ENCODE measurements around the gene COL4A2.

- TF ChIP-seq, protein P1, sequence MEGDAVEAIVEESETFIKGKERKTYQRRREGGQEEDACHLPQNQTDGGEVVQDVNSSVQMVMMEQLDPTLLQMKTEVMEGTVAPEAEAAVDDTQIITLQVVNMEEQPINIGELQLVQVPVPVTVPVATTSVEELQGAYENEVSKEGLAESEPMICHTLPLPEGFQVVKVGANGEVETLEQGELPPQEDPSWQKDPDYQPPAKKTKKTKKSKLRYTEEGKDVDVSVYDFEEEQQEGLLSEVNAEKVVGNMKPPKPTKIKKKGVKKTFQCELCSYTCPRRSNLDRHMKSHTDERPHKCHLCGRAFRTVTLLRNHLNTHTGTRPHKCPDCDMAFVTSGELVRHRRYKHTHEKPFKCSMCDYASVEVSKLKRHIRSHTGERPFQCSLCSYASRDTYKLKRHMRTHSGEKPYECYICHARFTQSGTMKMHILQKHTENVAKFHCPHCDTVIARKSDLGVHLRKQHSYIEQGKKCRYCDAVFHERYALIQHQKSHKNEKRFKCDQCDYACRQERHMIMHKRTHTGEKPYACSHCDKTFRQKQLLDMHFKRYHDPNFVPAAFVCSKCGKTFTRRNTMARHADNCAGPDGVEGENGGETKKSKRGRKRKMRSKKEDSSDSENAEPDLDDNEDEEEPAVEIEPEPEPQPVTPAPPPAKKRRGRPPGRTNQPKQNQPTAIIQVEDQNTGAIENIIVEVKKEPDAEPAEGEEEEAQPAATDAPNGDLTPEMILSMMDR (tag by site-specific recombination; IDR thresholded peaks at IDR 0.05) = no peak
- TF ChIP-seq ZNF501 (tag by site-specific recombination; IDR thresholded peaks at IDR 0.05) (no peak), FEZF1 (tag by site-specific recombination; IDR thresholded peaks at IDR 0.05) (no peak), ZBTB17 (tag by site-specific recombination; IDR thresholded peaks at IDR 0.05) (no peak), ZNF48 (tag by site-specific recombination; IDR thresholded peaks at IDR 0.05) (no peak), ZNF626 (tag by site-specific recombination; IDR thresholded peaks at IDR 0.05) (no peak), ZBTB21 (tag by site-specific recombination; IDR thresholded peaks at IDR 0.05) (no peak), TCF7L2 (IDR thresholded peaks at IDR 0.05; ENCODE audit: borderline replicate concordance, low read depth, low read length) (no peak), ZNF660 (tag by site-specific recombination; IDR thresholded peaks at IDR 0.05) (no peak), ZNF791 (tag by site-specific recombination; IDR thresholded peaks at IDR 0.05) (no peak), ZNF670 (tag by site-specific recombination; IDR thresholded peaks at IDR 0.05; ENCODE audit: low read depth) (no peak)
Measured at GRCh38 chr13:110411688-110412059, 104.6 kb downstream of the COL4A2 start.
